ENCODE measurements around the gene GPR158. TPM values are rescaled to one million over a fixed set of nuclear protein-coding genes. Genes with fewer than 3 reads are reported as not detected.
A peak's percentile ranks its signal among the peaks of the same experiment; 100 is the strongest.

Gene GPR158
- total and polyA plus RNA-seq, 9 of the 15 experiments (the other 6 are each of a cell fraction or from before 2014, with no cell fraction given) = 4.0 to 7.6 (median 5.0) TPM

- intact Hi-C loops (cut with micrococcal nuclease) = no loop called here
- TF ChIP-seq MEIS2 (IDR thresholded peaks at IDR 0.05; ENCODE audit: partially characterized antibody) = peak; percentile 53
- TF ChIP-seq ZNF830 (CRISPR knock-in tag; IDR thresholded peaks at IDR 0.05) = no peak
- no peak for TF ChIP-seq TOE1 (IDR thresholded peaks at IDR 0.05; ENCODE audit: borderline replicate concordance)
- no peak for TF ChIP-seq TOE1 (CRISPR knock-in tag; IDR thresholded peaks at IDR 0.05; ENCODE audit: borderline replicate concordance, low read depth)
- no peak for TF ChIP-seq PBX2 (CRISPR knock-in tag; IDR thresholded peaks at IDR 0.05; ENCODE audit: low read depth)
- TF ChIP-seq PBX2 (tag; conservative IDR thresholded peaks at IDR 0.05; ENCODE audit: low read depth) = peak; percentile 35; the same call in 1 of the 2 replicates
- TF ChIP-seq RBM17 (IDR thresholded peaks at IDR 0.05; ENCODE audit: borderline replicate concordance, low read depth, low read length) = no peak
- peak; percentile 67 for TF ChIP-seq NFIC (IDR thresholded peaks at IDR 0.05)
- Histone ChIP-seq H3K27ac (ENCODE audit: extremely low read depth, low read depth, low read length) (no peak overlapping the region), H2AFZ (ENCODE audit: low read depth, low read length) (no peak overlapping the region), H4K20me1 (replicated peaks; ENCODE audit: control insufficient read depth, insufficient read depth, low read length) (no peaks in the 10 kb centered on the region), H3K27me3 (ENCODE audit: control insufficient read depth in 2 of 2, insufficient read depth in 2 of 2, low read length in 2 of 2) (no peaks in the 10 kb centered on the region), H3K9me3 (replicated peaks; ENCODE audit: control insufficient read depth, insufficient read depth, low read depth, low read length) (no peaks in the 10 kb centered on the region), H3K36me3 (ENCODE audit: control insufficient read depth, insufficient read depth, low read length) (no peaks in the 10 kb centered on the region), H3K9ac (ENCODE audit: insufficient read depth in 1 of 2, low read depth in 2 of 2, low read length in 2 of 2) (no peak overlapping the region), H3K4me1 (replicated peaks in 1 of 2; ENCODE audit: control insufficient read depth in 2 of 2, insufficient read depth in 2 of 2, low read length in 2 of 2) (peaks cover 2 to 9% of the 10 kb centered on the region in 2 experiments; a peak in 4 of 5 replicates), H3K4me2 (ENCODE audit: insufficient read depth, low read length) (no peak overlapping the region), H3K79me2 (ENCODE audit: control insufficient read depth, insufficient read depth, low read length) (no peaks in the 10 kb centered on the region), H3K9me1 (ENCODE audit: control insufficient read depth, insufficient read depth, low read length) (peaks cover 4% of the 10 kb centered on the region), H3K4me3 (no peak overlapping the region)
- DNase-seq (ENCODE audit: extremely low read depth in 1 of 4, low spot score in 3 of 4) = peak in 2 of 4 experiments; percentile 12 to 23
- no TSS peak for BruUV-seq (replicated peaks)
- POLR2A ChIA-PET = no interaction called here
- CTCF ChIA-PET (ENCODE audit: low intra/inter-chr PET ratio) = no interaction called here
- no peak for ATAC-seq
- 63% methylated on average over 3 of the region's 3 CpGs for whole genome bisulfite sequencing (ENCODE audit: insufficient coverage, low coverage, missing lambda C conversion rate)
- no peak for FAIRE-seq
- in situ Hi-C loops (cut with MboI) = no loop called here
Observed at GRCh38 chr10:25504306-25504705, 329.5 kb downstream of the GPR158 start.
